DMS153 (cell line): ENCODE measurements around the gene DGCR2.
"Not testable (repeated sequence)": the region's sequence is repeated elsewhere in the genome, so short reads cannot be mapped to it uniquely, and the experiment has no call there.

ENCODE experiments used
- DNase-seq: peaks from one replicate; lab custom pipeline; 2025; lab: John Stamatoyannopoulos, UW

The DGCR2 gene

GRCh38 chr22:19084126-19084525 lies 38.1 kb downstream of the DGCR2 start:
- not testable (repeated sequence) for DNase-seq

GRCh38 chr22:19082793-19083192 lies 39.4 kb downstream of the DGCR2 start:
- DNase-seq = no peak

GRCh38 chr22:19082101-19082500 lies 40.1 kb downstream of the DGCR2 start:
- no peak for DNase-seq

- DNase-seq = no peak
Measured at GRCh38 chr22:19081351-19081750, 40.9 kb downstream of the DGCR2 start.

- DNase-seq = no peak
Measured at GRCh38 chr22:19080853-19081252, 41.4 kb downstream of the DGCR2 start.

- no peak for DNase-seq
Measured at GRCh38 chr22:19079691-19080090, 42.5 kb downstream of the DGCR2 start.

GRCh38 chr22:19075404-19075803 lies 46.8 kb downstream of the DGCR2 start:
- no peak for DNase-seq

- DNase-seq = not testable (repeated sequence)
Measured at GRCh38 chr22:19072853-19073252, 49.4 kb downstream of the DGCR2 start.

GRCh38 chr22:19070397-19071169 lies 51.6 kb downstream of the DGCR2 start:
- DNase-seq = no peak

- no peak for DNase-seq
Measured at GRCh38 chr22:19069451-19069850, 52.8 kb downstream of the DGCR2 start.

GRCh38 chr22:19068784-19069271 lies 53.4 kb downstream of the DGCR2 start:
- no peak for DNase-seq

GRCh38 chr22:19067696-19068348 lies 54.4 kb downstream of the DGCR2 start:
- no peak for DNase-seq

- DNase-seq = no peak
Measured at GRCh38 chr22:19066531-19067271, 55.5 kb downstream of the DGCR2 start.

GRCh38 chr22:19065929-19066328 lies 56.3 kb downstream of the DGCR2 start:
- DNase-seq = no peak

GRCh38 chr22:19065298-19065859 lies 56.8 kb downstream of the DGCR2 start:
- DNase-seq = no peak

GRCh38 chr22:19064354-19065054 lies 57.7 kb downstream of the DGCR2 start:
- DNase-seq = no peak

GRCh38 chr22:19063581-19064353 lies 58.4 kb downstream of the DGCR2 start:
- no peak for DNase-seq

- no peak for DNase-seq
Measured at GRCh38 chr22:19062943-19063308, 59.3 kb downstream of the DGCR2 start.

GRCh38 chr22:19062139-19062942 lies 59.9 kb downstream of the DGCR2 start:
- DNase-seq = no peak

- no peak for DNase-seq
Measured at GRCh38 chr22:19061471-19062138, 60.6 kb downstream of the DGCR2 start.
